ENCODE measurements around the gene ACOT12. TPM values are rescaled to one million over a fixed set of nuclear protein-coding genes. Genes with fewer than 3 reads are reported as not detected.

ACOT12 gene
- total and polyA plus RNA-seq, 9 of the 15 experiments (the other 6 are each of a cell fraction or from before 2014, with no cell fraction given): 0.03 TPM; not detected in 8

GRCh38 chr5:81301271-81302015 is 92.5 kb downstream of the ACOT12 start, which contains the start of gene ZCCHC9 (continued):
- TF ChIP-seq THRAP3 (IDR thresholded peaks at IDR 0.05; ENCODE audit: borderline replicate concordance): no peak
- TF ChIP-seq PCBP2 (IDR thresholded peaks at IDR 0.05; ENCODE audit: low read depth, low read length, poor library complexity, severe bottlenecking): no peak
- no peak for TF ChIP-seq GTF3C2 (IDR thresholded peaks at IDR 0.05; ENCODE audit: borderline replicate concordance, extremely low read depth, insufficient read length)
- TF ChIP-seq ZBTB40 (IDR thresholded peaks at IDR 0.05): peak; percentile 98
- no peak for TF ChIP-seq ZBTB40 (CRISPR knock-in tag; IDR thresholded peaks at IDR 0.05)
- TF ChIP-seq ZNF511 (CRISPR knock-in tag; IDR thresholded peaks at IDR 0.05): peak; percentile 29; the same call in 1 of the 2 replicates
- TF ChIP-seq PTTG1 (tag; IDR thresholded peaks at IDR 0.05; ENCODE audit: low read depth): no peak
- TF ChIP-seq ZNF699 (CRISPR knock-in tag; IDR thresholded peaks at IDR 0.05; ENCODE audit: insufficient replicate concordance): no peak
- no peak for TF ChIP-seq THRA (IDR thresholded peaks at IDR 0.05)
- TF ChIP-seq TAF1 (IDR thresholded peaks at IDR 0.05; ENCODE audit: control insufficient read depth, extremely low read depth, insufficient read depth, low read length, severe bottlenecking): peak; percentile 94
- TF ChIP-seq SIX5 (IDR thresholded peaks at IDR 0.05; ENCODE audit: borderline replicate concordance in 1 of 2, insufficient read depth in 1 of 2, low read depth in 1 of 2, low read length in 2 of 2): peak in 1 of 2 experiments; percentile 3; a peak in 1 of 4 replicates

Measured in K562 (cell line).